GM12864 (cell line): Measurements from ENCODE around the gene EPS15.

Experiments
- DNase-seq: peaks from one replicate; pipeline ENCODE4 v3.0.0-alpha.2; 2011; ENCODE audit warnings: low read depth
- H3K4me3 ChIP-seq: 2 replicates; pipeline ENCODE4 v1.5.1; 2011; ENCODE audit warnings: mild to moderate bottlenecking, low read depth, low read length, control low read depth
- TF ChIP-seq, protein P1 (sequence below): IDR thresholded peaks from 2 replicates; pipeline ENCODE4 v1.5.1; 2011; ENCODE audit warnings: low read depth, mild to moderate bottlenecking, moderate library complexity, low read length, control low read depth, inconsistent platforms; ENCODE audit errors: missing control alignments

The EPS15 gene

GRCh38 chr1:51552929-51553807, 34.1 kb upstream of the EPS15 start:
- TF ChIP-seq, protein P1, sequence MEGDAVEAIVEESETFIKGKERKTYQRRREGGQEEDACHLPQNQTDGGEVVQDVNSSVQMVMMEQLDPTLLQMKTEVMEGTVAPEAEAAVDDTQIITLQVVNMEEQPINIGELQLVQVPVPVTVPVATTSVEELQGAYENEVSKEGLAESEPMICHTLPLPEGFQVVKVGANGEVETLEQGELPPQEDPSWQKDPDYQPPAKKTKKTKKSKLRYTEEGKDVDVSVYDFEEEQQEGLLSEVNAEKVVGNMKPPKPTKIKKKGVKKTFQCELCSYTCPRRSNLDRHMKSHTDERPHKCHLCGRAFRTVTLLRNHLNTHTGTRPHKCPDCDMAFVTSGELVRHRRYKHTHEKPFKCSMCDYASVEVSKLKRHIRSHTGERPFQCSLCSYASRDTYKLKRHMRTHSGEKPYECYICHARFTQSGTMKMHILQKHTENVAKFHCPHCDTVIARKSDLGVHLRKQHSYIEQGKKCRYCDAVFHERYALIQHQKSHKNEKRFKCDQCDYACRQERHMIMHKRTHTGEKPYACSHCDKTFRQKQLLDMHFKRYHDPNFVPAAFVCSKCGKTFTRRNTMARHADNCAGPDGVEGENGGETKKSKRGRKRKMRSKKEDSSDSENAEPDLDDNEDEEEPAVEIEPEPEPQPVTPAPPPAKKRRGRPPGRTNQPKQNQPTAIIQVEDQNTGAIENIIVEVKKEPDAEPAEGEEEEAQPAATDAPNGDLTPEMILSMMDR: no peak
- H3K4me3 ChIP-seq: no peak overlapping the region

DNA sequence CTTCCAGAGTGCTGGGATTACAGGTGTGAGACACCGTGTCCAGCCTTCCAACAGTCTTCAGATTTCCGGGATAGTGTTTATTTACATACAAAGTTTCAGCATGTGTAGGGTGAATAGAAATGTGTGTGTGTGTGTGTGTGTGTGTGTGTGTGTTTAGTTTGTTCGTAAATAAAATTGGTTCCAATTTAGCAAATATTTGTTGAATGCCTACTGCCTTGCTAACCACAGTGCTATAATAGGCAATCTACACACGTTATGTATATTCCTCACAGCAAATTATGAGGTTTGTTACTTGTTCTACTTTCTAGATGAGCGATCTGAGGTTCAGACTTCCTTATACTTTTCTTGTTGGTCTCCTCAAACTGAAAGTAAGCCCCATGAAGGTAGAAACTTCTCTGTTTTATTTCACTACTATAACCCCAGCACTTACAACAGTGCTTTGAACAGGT, 32.8 kb upstream of the EPS15 start:
- no peak overlapping the region for H3K4me3 ChIP-seq
- no peak for DNase-seq
- TF ChIP-seq, protein P1: no peak

More at GRCh38 chr1:51552929-51553807, 34.1 kb upstream of the EPS15 start:
- DNase-seq: no peak

DNA sequence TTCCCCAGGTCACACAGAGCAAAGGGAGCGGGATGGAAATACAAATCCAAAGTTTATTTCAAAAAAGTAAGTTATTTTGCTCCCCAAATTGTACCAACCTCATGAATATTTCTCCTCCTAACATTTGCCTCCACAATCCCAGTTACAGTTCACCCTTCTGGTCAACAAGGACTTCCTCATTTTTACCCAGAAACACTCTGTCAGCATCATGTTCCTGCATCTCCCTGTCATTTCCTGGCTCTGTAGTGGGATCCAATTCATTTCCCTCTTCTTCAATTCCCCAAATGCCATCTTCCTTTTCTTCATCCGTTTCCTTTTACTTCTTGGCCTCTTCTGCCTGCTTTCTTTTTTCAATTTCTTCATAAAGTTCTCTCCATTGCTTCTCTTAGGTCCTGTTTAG, 32.0 kb upstream of the EPS15 start:
- H3K4me3 ChIP-seq: no peak overlapping the region
- no peak for DNase-seq
- TF ChIP-seq, protein P1: no peak

GRCh38 chr1:51549901-51550300, 30.8 kb upstream of the EPS15 start:
- TF ChIP-seq, protein P1: no peak
- no peak for DNase-seq
- no peak overlapping the region for H3K4me3 ChIP-seq

GRCh38 chr1:51549016-51549619, 30.1 kb upstream of the EPS15 start:
- TF ChIP-seq, protein P1: no peak
- DNase-seq: no peak
- no peak overlapping the region for H3K4me3 ChIP-seq

DNA sequence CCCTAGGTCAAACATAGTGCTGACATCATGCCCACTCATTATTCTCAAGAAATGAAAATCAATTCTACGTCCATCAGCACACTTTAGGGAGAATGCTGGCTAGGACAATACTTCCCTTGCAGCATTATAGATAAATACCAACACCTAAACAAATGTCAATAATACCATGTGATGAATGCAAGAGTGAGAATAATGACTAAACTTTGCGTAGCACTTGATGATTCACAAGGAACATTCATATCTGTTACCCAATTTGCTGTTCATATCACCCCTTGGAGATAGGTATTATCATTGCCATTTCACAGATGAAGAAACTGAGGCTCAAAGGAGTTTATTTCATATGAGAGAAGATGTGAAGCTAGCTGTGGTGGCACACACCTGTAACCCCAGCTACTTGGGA, 24.8 kb upstream of the EPS15 start:
- no peak overlapping the region for H3K4me3 ChIP-seq
- TF ChIP-seq, protein P1: no peak
- no peak for DNase-seq
